Lower leg skin (tissue), 4 donors: ENCODE data around the gene HEMGN. TPM values are rescaled to one million over a fixed set of nuclear protein-coding genes. Genes with fewer than 3 reads are reported as not detected.
A peak's percentile ranks its signal among the peaks of the same experiment; 100 is the strongest.

Experiments
- DNase-seq, 2 donors: peaks; one replicate each; pipeline ENCODE4 v3.0.0-alpha.2; 2019; ENCODE audit warnings: low spot score in 2 of 2
- H3K4me3 ChIP-seq: fragments of 200-600 bp; sonication (generic); 2 replicates; pipeline ENCODE4 v1.5.1; 2017; ENCODE audit warnings: mild to moderate bottlenecking, low read depth; ENCODE audit not compliant: poor library complexity, severe bottlenecking
- POLR2A ChIP-seq, 2 donors: fragments of 450-650 bp; IDR thresholded peaks; one replicate each; pipeline ENCODE4 v1.6.1; 2016 to 2017; ENCODE audit warnings: antibody characterized with exemption in 2 of 2, mild to moderate bottlenecking in 1 of 2, moderate library complexity in 1 of 2
- WGBS, 2 donors: methylation state at CpG; one replicate each; pipeline ENCODE4 v1.1.5; 2018; 5-methylcytosine and 5-hydroxymethylcytosine counted together
- intact Hi-C: fragments of 100-400 bp; cut with DNase I; formaldehyde crosslinking; loops from one replicate; pipeline ENCODE4 v1.15.0; 2023; ENCODE audit warnings: low total_unique reads
- total RNA-seq, 4 donors: library from RNA; depleted of rRNA; stranded (reverse); fragments of >200 nt; gene quantifications; one replicate each; pipeline ENCODE4 v1.1.0, GENCODE V29; 2016
- TF ChIP-seq, protein P1 (sequence below), 3 donors: fragments of 450-650 bp; IDR thresholded peaks; one replicate each; pipeline ENCODE4 v1.5.1; 2016; ENCODE audit warnings: antibody characterized with exemption in 3 of 3, mild to moderate bottlenecking in 3 of 3, moderate library complexity in 2 of 3

The HEMGN gene, protein sequence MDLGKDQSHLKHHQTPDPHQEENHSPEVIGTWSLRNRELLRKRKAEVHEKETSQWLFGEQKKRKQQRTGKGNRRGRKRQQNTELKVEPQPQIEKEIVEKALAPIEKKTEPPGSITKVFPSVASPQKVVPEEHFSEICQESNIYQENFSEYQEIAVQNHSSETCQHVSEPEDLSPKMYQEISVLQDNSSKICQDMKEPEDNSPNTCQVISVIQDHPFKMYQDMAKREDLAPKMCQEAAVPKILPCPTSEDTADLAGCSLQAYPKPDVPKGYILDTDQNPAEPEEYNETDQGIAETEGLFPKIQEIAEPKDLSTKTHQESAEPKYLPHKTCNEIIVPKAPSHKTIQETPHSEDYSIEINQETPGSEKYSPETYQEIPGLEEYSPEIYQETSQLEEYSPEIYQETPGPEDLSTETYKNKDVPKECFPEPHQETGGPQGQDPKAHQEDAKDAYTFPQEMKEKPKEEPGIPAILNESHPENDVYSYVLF
- total RNA-seq = under 1 TPM in 1 of 4 donors, not detected in 3; 0.08 TPM

DNA sequence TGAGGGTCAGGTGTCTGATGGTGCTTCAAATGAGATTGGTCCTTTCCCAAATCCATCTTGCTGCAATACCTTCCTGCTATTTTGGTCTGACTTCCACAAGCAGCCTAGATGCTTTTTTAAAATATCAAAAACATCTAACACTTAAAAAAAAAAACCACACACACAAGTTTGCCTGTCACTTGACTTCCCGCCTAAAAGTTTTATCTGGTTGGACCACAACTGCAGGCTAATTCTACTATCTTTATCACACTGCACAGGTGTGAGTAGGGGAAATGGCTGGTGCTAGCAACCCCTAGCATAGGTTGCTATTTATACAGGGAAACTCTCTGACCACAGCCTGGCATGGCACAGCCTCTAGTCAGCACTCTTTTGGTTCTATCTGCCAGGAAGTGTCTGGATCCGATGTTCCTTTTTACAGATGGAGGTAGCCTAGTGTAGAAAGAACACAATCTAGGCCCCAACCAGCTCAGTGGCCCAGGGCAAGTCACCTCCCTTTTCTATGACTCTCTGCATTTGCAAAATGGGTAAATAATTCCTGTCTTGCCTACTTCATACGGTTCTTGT is at the start of gene HEMGN:
HEMGN (minus strand) TSS at position 92 of the 564 bp plus-strand sequence; CDS start at position 56, 36 bp downstream.
- no peak for DNase-seq
- TF ChIP-seq POLR2A (IDR thresholded peaks at IDR 0.05) = no peak
- TF ChIP-seq, protein P1, sequence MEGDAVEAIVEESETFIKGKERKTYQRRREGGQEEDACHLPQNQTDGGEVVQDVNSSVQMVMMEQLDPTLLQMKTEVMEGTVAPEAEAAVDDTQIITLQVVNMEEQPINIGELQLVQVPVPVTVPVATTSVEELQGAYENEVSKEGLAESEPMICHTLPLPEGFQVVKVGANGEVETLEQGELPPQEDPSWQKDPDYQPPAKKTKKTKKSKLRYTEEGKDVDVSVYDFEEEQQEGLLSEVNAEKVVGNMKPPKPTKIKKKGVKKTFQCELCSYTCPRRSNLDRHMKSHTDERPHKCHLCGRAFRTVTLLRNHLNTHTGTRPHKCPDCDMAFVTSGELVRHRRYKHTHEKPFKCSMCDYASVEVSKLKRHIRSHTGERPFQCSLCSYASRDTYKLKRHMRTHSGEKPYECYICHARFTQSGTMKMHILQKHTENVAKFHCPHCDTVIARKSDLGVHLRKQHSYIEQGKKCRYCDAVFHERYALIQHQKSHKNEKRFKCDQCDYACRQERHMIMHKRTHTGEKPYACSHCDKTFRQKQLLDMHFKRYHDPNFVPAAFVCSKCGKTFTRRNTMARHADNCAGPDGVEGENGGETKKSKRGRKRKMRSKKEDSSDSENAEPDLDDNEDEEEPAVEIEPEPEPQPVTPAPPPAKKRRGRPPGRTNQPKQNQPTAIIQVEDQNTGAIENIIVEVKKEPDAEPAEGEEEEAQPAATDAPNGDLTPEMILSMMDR (IDR thresholded peaks at IDR 0.05) = no peak
- 72 to 76% methylated on average over 3 of the region's 3 CpGs for WGBS, 2 donors
- H3K4me3 ChIP-seq = no peak within 1 kb of the TSS
- intact Hi-C loops = no loop called here

DNA sequence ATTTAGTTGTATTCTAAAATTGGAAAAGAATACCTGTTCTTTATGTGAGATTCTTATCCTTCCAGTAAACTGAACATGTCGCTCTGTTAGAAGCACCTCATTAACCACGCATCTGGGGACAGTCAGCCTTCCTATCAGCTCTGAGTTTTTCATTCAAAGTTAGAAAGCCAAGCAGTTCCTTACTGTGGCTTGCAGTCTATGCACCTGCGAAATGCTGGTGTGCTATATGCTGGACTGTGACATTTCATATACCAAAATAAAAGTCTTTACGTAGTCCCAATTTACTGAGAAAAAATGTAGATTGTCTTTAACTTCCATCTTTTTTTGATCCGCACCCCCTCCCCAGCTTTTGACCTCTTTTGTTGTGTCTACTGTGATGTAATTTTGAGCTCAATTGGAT is 49.5 kb upstream of the HEMGN start:
- WGBS, 2 donors = 88 to 90% methylated on average over 5 of the region's 5 CpGs
- TF ChIP-seq, protein P1 (IDR thresholded peaks at IDR 0.05) = no peak
- no peak for TF ChIP-seq POLR2A (IDR thresholded peaks at IDR 0.05)

DNA sequence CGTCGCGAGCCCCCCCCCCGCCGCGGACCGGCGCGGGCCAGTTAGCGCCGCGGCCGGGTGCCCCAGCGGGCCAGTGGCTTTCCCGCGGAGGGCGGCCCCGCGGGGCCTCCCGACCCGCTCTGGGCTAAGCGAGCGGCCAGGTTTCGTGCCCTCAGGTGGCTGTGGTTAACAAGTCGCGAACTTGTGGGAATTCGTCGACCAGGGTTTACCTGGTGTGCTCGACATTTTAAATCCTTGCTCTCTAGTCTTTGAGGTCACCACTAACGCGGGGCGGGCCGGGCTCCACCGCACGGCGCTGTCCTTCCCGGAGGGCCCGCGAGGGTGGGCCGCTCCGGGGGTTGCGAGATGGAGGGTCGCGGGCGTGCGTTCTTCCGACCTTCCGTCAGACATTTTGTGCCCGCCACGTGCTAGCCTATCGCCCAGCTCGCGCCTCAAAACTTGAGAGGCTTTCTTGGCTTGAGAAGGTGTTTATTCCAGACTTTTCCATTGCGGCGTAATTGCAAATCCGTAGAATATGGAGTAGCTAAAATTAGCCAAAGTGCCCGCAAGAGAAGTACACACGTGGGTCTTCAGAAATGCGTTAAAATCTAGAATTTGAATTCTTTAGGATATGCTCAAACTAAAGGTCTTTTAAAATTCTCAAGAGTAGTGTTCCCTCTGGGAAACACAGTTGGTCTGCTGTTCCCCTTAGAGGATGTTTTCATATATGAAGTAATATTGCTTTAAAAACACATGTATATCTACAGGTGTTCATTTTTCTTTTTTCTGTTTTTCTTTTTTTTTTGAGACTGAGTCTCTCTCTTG is 47.3 kb upstream of the HEMGN start:
- peak overlapping the region; percentile 98 for H3K4me3 ChIP-seq
- TF ChIP-seq, protein P1 (IDR thresholded peaks at IDR 0.05) = no peak
- TF ChIP-seq POLR2A (IDR thresholded peaks at IDR 0.05) = no peak
- 12 to 20% methylated on average over 21 to 41 of the region's 59 CpGs for WGBS, 2 donors
- intact Hi-C loops = no loop called here
- peak in 1 of 2 donors; percentile 27 for DNase-seq

More for the DNA sequence above, 49.5 kb upstream of the HEMGN start:
- H3K4me3 ChIP-seq = no peak overlapping the region
- DNase-seq = no peak
- intact Hi-C loops = no loop called here

DNA sequence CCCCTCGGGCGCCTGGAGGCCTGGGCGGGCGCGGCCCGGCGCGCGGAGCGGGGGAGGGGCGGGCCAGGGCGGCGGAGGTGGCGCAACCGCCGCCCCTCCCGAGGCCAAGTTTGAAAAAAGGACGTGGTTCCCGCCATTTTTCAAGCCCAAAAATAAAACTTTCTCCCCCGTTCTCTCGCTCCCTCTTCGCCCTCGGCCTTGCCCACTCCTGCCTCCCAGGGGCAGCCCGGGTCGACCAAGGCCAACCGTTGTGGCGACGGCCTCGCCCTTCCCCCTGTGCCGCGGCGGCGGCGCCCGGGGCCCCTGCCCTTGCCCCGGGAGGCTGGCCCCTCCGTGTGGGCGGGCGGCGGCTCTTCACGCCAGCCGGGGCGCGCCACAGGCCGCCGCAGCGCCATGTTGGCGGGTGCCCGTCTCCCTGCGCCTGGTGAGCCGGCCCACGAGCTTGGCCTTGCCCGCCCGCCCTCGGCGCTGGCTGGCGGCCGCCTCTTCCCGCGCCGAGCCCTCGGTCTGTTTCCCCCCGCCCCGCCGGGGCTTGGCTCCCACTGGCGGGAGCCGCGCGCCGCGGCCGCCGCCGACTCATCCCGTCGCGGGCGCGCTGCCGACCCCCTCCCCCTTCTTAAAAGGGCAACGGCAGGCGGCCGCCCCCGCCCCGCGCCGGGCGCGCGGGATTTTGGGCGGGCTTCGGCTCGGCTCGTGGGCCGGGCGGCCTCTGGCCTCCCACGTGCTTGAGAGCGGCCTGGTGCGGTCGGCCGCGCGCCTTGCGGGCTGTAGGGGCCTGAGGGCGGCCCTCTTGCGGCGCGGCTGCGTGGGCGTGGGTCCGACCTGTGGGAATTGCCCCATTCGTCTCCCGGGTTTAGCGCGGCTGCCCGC is 46.5 kb upstream of the HEMGN start:
- H3K4me3 ChIP-seq = peak overlapping the region; percentile 98
- intact Hi-C loops = no loop called here
- WGBS, 2 donors = 0 to 1% methylated on average over 34 to 65 of the region's 116 CpGs
- DNase-seq = peak; percentile 69 to 95
- TF ChIP-seq POLR2A (IDR thresholded peaks at IDR 0.05) = no peak
- TF ChIP-seq, protein P1 (IDR thresholded peaks at IDR 0.05) = no peak
